HG03060 (cell line): ENCODE results near the gene PTPRN2.
"Not testable (repeated sequence)": the region's sequence is repeated elsewhere in the genome, so short reads cannot be mapped to it uniquely, and the experiment has no call there.

Experiments
- ATAC-seq: cut with Tn5 transposase; IDR thresholded peaks from one replicate; pipeline ENCODE4 v1.9.1; 2021; ENCODE audit warnings: low read depth, moderate number of reproducible peaks; ENCODE audit not compliant: unreplicated experiment

PTPRN2 gene

DNA sequence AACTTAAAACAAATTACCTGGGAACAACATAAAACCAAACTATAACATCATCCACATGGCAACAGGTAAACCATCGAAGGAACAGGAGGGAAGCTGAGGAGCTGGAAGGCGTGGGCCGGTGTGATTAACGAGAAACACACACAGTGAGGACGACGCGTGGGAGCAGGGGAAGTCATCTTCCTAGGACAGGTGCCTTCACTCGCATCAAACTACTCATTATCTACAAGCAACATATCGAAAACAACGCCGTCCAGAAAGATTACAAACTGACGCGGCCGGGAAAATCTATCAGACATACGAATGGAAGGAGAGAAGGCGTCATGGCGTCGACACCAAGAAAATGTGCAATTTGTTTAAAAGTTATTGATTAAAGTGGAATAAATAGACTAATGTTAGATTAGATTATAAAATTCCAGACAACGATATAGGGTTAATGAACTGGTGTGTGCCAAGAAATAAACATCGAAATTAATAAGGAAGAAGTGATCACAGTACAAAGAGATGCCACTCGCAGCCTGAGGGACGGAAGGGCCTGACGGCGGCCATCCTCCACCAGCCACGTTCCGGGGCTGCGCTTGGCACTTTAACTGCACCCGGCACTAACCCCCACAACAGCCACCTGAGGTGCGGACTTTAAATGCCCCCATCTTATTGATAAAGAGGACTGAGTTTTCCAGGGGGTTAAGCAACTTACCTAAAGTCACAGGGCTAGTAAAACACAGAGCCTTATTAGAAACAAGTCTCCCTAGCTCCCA is 669.1 kb downstream of the PTPRN2 start:
- ATAC-seq, result no peak

GRCh38 chr7:157916946-157917640 is 670.5 kb downstream of the PTPRN2 start:
- ATAC-seq, result no peak

DNA sequence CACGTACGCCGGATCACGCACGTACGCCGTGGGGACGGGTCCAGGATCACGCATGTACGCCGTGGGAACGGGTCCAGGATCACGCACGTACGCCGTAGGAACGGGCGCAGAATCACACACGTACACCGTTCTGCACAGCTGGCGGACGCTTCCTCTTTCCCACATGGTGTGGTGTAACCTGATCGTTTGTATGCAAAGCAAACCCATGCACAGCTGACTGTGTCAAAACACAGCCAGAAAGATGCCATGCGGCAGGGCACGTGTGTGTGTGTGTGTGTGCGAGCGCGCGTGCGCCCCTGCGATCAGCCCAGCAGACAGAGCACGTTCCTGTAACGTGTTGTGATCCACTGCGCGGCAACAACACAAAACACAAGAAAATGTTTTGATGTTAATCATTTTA is 677.2 kb downstream of the PTPRN2 start:
- ATAC-seq, result no peak

DNA sequence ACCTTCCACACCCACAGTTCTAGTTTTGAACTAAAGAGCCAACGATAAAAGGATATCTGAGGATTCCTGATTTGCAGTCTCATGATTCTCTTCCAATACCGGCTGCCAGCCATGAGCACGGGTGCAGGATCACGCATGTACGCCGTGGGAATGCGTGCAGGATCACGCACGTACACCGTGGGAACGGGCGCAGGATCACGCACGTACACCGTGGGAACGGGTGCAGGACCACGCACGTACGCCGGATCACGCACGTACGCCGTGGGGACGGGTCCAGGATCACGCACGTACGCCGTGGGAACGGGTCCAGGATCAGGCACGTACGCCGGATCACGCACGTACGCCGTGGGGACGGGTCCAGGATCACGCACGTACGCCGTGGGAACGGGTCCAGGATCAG is 677.6 kb downstream of the PTPRN2 start:
- not testable (repeated sequence) for ATAC-seq

DNA sequence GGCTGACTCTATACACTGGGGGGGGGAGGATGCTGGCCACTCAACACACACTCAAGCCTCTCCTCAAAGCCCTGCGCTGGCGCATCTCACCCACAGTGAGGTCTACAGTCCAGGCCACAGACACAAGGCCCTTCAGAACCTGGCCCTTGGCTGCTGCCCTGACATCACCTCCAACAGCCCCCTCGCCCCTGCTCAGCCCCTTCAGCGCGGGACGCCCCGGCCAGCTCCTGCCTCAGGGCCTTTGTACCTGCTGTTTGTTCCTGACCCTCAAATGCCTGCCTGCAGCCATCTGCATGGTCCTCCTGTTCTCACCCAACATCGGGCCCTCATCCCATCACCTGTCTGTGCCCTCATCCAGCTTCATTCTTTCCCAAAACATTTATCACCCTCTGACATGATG is 678.3 kb downstream of the PTPRN2 start:
- ATAC-seq, result no peak

DNA sequence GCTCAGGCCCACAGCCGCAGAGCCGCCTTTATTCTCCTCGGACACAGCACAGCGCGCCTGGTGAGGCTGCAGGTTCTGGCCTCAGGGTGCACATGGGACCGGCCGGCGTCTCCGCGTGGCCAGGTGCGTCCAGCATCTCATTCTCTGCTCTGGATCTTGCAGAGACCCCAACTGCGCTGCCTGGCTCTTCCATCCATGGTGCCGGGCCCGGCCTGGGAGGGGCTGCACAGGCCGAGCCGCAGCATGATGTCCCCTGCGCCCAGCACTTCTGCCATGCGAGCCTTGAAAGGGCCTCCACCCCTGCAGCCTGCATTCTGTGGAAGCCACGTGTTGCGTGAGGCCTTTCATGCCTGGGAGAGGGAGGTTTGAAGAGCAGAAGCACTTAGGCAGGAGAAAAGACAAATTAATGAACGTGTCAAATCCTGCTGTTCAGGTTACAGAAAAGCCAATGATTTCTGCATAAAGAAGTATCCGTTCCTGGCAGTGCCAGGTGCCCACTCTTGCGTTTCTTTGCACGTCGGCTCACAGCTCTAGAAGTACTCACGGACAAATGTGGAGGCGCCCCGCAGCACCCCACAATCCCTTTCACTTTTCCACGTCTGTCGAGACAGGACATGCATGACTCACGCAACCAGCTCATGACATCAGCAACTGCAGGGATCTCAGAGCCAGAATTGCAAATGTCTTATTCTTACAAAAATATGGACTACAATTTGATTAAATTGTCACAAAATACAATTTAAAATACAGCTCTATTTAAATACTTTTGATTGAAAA is 679.4 kb downstream of the PTPRN2 start:
- no peak for ATAC-seq

- ATAC-seq, result no peak
Observed at GRCh38 chr7:157907091-157907490, 680.5 kb downstream of the PTPRN2 start.

DNA sequence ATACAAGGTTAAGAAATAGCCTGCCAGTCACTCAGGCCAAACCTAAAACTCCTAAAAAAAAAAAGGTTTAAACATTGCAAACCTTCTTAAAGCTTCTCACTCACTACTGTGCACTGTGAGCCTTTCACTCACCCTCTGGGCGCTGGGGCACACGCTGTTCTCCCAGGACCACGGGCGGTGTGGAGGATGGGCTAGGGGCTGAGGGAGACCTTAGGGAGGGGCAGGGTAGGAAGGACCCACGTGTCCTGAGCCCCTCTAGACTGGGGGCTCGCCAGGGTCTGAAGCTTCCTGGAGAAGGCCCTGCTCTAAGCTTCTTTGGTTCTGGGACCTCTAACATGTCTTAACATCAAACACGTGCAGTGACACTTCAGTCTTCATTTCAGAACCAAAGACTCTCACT is 681.0 kb downstream of the PTPRN2 start:
- no peak for ATAC-seq

DNA sequence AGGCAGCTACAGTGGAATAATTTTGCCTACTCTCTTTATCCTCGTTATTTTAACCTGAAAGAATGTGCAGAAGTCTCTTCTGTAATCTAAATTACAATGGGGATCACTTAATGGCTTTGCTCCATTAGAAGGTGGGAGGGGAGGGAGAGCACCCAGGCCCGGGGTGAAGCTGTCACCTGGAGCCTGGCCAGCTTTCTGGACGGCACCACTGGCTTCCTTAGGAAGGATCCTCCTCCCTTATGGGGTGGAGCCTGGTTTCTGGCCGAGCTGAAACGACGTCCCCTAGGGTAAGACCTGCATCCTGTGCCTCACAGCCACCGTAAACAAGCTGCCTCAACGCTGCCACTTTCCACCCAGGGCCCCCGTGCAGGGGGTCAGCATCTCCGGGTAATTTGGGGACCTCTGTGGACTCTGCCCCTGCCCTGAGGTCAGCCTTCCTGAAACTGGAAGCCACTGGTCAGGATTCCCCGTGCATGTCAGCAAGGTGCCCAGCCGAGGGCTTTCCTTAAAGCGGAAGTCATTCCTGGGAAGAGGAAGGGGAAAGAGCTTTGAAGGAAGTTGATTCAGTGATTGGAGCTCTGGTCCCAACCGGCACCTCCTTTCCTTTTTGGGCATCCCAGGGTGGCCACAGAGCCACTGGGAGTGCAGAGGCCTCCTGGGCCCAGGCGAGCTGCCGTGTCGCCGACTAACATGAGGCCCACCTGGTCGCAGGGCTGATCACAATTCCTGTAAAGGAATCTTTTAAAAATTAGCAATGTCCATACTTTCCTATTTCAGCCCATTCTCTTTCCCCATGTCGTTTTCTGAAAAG is 681.8 kb downstream of the PTPRN2 start:
- no peak for ATAC-seq

DNA sequence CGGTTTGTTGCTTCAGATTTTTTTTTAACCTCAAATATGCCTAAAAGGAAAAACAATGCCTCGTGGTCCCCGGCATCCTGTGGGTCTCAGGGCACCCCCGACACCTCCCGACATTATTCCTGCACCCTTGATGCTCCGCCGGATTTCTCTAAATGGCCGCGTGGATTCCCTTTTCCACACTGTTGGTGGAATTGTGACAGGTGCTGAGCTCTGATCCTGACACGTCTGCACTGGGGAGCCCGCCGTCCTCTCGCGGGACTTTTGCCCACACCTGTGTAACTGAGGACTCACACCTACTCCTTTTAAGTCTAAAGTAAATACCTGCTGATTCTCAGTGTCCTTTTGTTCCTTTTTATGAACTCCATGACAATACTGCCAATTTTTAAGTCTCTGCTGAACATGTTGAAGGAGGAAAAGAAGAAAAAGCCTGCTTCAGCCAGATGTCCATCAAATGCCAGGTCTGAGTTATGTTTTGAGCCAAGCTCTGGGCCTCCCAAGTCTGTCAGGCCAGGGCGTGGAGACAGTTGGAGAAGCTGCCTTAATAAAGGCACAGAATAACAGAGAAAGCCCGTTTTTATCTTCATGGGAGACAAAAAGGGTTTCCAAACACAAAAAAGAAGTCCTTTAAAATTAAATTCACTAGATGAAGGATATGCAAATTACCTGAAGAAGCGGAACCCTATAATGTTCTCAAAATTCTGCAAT is 682.6 kb downstream of the PTPRN2 start:
- ATAC-seq, result no peak

DNA sequence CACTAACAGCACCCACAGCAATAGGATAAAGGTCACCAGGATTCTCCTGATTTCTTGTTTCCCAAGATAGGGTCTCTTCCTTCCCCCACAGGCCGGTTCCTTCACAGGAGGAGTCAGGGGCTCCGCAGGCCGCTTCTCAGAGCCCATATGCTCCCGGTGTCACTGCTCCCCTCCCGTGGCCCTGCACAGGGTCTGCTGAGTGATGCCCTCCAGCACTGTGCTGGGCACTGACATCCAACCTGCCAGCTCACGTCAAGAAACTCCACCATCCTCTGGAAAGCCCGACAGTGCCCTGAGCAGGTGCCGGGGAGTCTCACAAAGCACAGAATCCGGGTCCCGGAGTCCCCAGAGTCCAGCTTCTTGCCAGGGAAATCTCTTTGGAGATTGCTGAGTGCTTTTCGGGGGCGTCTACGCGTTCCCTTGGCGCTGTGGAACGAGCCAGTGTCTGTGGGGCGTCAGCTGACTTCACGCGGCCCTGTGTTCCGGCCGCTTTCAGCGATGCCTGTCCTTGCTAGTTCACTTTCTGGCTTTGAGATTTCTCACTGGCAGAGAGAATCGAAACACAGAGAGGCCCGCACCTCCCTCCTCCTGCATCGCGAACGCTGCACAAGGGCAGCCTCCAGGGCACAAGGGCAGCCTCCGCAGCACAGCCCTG is 683.3 kb downstream of the PTPRN2 start:
- no peak for ATAC-seq

DNA sequence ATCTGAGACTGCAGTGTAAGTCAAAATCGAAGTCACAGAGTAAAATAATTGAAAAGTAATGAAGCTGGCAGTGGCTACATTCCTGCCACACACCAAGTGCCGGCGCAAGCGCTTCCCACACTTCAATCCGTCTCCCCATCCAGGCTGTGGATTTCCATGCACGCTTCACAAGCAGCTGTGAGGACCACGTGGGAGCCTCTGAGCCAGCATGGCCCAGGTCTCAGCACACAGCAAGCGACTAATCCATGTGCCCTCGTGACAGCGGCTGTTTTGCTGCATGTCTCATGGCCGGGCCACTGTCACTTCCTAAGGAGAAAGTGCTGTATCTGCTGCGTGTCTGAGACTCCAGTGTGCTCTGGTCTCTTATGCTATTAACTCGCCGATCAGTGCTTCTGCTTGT is 683.9 kb downstream of the PTPRN2 start:
- no peak for ATAC-seq

DNA sequence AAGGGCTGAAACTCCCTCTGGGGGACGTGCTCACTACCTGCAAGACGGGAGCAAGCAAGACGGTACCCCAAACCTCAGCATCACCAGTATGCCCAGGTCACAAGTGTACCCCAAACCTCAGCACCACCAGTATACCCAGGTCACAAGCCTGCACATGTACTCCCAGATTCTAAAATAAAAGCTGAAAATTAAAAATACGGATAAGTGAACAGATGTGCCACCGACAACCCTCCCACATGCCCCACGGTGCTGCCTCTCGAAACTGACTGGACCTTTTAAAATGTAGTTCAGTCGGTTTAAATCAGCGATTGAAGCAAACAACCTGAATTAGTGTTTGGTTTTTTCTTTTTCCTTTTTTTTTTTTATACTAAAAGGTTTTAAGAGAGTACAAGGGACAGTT is 684.3 kb downstream of the PTPRN2 start:
- ATAC-seq, result no peak

- ATAC-seq, result not testable (repeated sequence)
Observed at GRCh38 chr7:157901816-157902610, 685.6 kb downstream of the PTPRN2 start.

- no peak for ATAC-seq
Observed at GRCh38 chr7:157901166-157901565, 686.5 kb downstream of the PTPRN2 start.

- ATAC-seq, result no peak
Observed at GRCh38 chr7:157900556-157900955, 687.1 kb downstream of the PTPRN2 start.

- no peak for ATAC-seq
Observed at GRCh38 chr7:157900011-157900410, 687.6 kb downstream of the PTPRN2 start.

DNA sequence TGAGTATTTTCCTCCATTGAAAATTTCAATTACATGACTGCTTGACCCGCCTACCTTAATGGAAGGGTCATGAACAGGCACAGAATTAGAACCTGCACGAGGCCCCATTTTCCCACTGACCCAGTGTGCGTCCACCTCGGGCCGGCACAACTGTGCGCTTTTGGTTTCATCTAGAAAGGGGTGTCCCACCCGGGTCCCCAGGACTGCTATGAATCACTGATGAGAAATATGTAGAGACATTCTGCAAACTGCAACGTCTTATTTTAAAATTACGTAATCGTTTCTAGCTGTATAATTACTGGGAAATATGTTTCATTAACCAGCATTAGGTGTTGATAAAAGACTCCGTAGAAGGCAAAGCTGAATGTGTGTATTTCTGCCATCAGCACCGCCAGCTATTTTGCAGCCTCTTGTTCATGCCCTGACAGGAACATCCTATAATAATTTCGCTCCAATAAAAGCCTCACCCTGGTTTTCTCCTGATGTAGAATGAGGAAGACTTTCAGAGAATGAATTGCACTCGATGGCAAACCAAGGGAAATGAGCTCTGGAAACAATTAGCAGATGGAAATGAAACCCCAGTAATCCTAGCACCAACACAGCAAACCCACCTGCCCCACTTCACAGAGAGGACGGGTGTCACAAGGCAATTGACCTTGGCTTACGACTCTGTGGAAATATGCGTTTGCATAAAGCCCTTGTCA is 688.7 kb downstream of the PTPRN2 start:
- no peak for ATAC-seq
